Sigmoid colon (tissue), 3 donors: Measurements from ENCODE around the gene LMO7.

ENCODE experiments used
- CTCF ChIP-seq, 4 experiments: fragments of 450-650 bp in 3 of 4; fragments of 200-600 bp in 1 of 4; IDR thresholded peaks; one replicate each; pipeline ENCODE4 v1.5.1; 2016 to 2019; ENCODE audit warnings: antibody characterized with exemption in 4 of 4, mild to moderate bottlenecking in 3 of 4, moderate library complexity in 2 of 4
- POLR2A ChIP-seq, 2 donors: fragments of 450-650 bp; IDR thresholded peaks; one replicate each; pipeline ENCODE4 v1.6.1; 2016; ENCODE audit warnings: antibody characterized with exemption in 2 of 2, mild to moderate bottlenecking in 2 of 2, moderate library complexity in 2 of 2

- TF ChIP-seq CTCF (IDR thresholded peaks at IDR 0.05) (no peak), POLR2A (IDR thresholded peaks at IDR 0.05) (no peak)
Measured at GRCh38 chr13:75875450-75875849, 239.3 kb downstream of the LMO7 start.
